Measurements from ENCODE around the gene PRR19.

GRCh38 chr19:42280815-42281145 is 21.2 kb upstream of the PRR19 start:
- TF ChIP-seq CTCF (IDR thresholded peaks at IDR 0.05; ENCODE audit: low read depth, low read length, poor library complexity, severe bottlenecking) (no peak), EZH2phosphoT487 (IDR thresholded peaks at IDR 0.05; ENCODE audit: borderline replicate concordance, low read length) (no peak)

Measured in DOHH2 (cell line).